ENCODE measurements around the gene ABL1. TPM values are rescaled to one million over a fixed set of nuclear protein-coding genes. Genes with fewer than 3 reads are reported as not detected.

ABL1 gene
- total RNA-seq, 1 donor from 2014 or later: 113 TPM

DNA sequence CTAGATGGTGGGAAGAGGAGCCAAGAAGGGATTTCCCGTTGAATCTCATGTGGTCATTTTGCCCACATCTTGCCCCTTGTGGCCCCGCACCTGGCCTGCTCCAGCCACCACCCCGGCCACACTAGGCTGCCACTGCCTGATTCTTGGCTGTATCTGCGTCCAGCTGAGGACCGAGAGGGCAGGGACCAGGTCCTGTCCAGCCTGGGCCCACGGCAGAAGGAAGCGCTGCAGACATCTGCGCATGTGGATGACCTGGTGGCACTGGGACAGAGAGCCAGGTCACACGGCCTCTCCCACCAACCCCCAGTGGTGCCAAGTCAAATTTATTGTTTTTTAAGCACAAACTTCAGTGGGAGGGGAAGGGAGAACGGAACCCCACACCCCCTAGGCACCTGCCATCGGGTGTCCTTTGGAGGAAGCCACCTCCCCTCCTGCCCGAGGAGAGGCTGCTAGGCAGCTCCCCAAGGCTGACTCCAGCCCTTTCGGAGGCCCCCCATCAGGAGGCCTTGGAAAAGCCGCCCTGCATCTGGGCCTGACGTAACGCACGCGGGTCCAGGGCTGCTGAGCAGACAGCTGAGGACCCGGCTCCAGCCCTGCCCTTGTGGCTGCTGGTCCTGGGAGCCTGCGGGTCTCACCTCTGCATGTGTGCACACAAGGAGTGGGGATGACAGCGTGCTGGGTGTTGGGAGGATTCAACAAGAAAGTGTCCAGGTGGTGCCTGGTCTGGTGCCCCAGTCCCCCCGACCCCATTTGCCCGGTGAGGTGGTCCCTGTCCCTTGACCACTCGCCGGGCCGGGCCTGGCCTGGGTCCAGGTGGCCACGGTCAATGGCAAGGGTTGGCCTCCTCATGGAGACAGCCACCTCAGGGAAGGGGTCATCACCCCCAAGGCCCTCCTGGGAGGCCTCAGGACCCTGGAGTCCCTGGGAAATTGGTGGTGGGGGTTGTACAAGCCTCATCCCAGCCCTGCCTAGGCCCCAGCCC is 67.4 kb downstream of the ABL1 start:
- no peak overlapping the region for H3K27ac Mint-ChIP-seq (ENCODE audit: unreplicated experiment)
- Histone ChIP-seq H3K9ac (ENCODE audit: low read length) (no peak overlapping the region), H3K4me3 (ENCODE audit: insufficient read depth, low read depth, low read length) (no peak overlapping the region)

GRCh38 chr9:130903194-130904069 is 68.4 kb downstream of the ABL1 start:
- H4K20me1 ChIP-seq (ENCODE audit: insufficient read depth, low read length): peaks cover 4% of the 10 kb centered on the region
- H3K79me2 ChIP-seq (ENCODE audit: insufficient read depth, low read length): no peaks in the 10 kb centered on the region
- Mint-ChIP-seq H3K27ac (ENCODE audit: unreplicated experiment) (no peak overlapping the region), H3K4me3 (ENCODE audit: unreplicated experiment) (no peak overlapping the region), H3K9me3 (ENCODE audit: unreplicated experiment) (no peaks in the 10 kb centered on the region), H3K4me1 (ENCODE audit: low read depth, unreplicated experiment) (no peaks in the 10 kb centered on the region), H3K36me3 (ENCODE audit: low read depth, unreplicated experiment) (no peaks in the 10 kb centered on the region), H3K27me3 (ENCODE audit: low read depth, unreplicated experiment) (peaks cover 22% of the 10 kb centered on the region)
- no peaks in the 10 kb centered on the region for H3K4me1 ChIP-seq (ENCODE audit: insufficient read depth, low read length)
- peaks cover 2% of the 10 kb centered on the region for H3K27me3 ChIP-seq (ENCODE audit: insufficient read depth, low read length)
- TF ChIP-seq EZH2 (IDR thresholded peaks at IDR 0.05; ENCODE audit: insufficient read depth, low read length): no peak
- TF ChIP-seq, protein P1, sequence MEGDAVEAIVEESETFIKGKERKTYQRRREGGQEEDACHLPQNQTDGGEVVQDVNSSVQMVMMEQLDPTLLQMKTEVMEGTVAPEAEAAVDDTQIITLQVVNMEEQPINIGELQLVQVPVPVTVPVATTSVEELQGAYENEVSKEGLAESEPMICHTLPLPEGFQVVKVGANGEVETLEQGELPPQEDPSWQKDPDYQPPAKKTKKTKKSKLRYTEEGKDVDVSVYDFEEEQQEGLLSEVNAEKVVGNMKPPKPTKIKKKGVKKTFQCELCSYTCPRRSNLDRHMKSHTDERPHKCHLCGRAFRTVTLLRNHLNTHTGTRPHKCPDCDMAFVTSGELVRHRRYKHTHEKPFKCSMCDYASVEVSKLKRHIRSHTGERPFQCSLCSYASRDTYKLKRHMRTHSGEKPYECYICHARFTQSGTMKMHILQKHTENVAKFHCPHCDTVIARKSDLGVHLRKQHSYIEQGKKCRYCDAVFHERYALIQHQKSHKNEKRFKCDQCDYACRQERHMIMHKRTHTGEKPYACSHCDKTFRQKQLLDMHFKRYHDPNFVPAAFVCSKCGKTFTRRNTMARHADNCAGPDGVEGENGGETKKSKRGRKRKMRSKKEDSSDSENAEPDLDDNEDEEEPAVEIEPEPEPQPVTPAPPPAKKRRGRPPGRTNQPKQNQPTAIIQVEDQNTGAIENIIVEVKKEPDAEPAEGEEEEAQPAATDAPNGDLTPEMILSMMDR (IDR thresholded peaks at IDR 0.05; ENCODE audit: insufficient read depth, low read depth, low read length): no peak
- H3K27ac ChIP-seq (ENCODE audit: low read depth, low read length): no peak overlapping the region
- DNase-seq (ENCODE audit: low read depth) (no peak), FAIRE-seq (no peak)
- no peak overlapping the region for H3K4me3 ChIP-seq (ENCODE audit: insufficient read depth, low read depth, low read length)
- H3K4me2 ChIP-seq (ENCODE audit: low read length): no peak overlapping the region
- H3K9ac ChIP-seq (ENCODE audit: low read length): no peak overlapping the region
- no peaks in the 10 kb centered on the region for H3K9me3 ChIP-seq (ENCODE audit: insufficient read depth, low read depth, low read length)
- H3K36me3 ChIP-seq (ENCODE audit: insufficient read depth, low read length): no peaks in the 10 kb centered on the region
- no peak overlapping the region for H2AFZ ChIP-seq (ENCODE audit: low read depth, low read length)

More for the DNA sequence above, 67.4 kb downstream of the ABL1 start:
- H3K27me3 Mint-ChIP-seq (ENCODE audit: low read depth, unreplicated experiment): peaks cover 16% of the 10 kb centered on the region
- no peaks in the 10 kb centered on the region for H3K36me3 ChIP-seq (ENCODE audit: insufficient read depth, low read length)
- TF ChIP-seq, protein P1 (IDR thresholded peaks at IDR 0.05; ENCODE audit: insufficient read depth, low read depth, low read length): no peak
- TF ChIP-seq EZH2 (IDR thresholded peaks at IDR 0.05; ENCODE audit: insufficient read depth, low read length): no peak
- H3K27me3 ChIP-seq (ENCODE audit: insufficient read depth, low read length): no peaks in the 10 kb centered on the region
- H3K4me2 ChIP-seq (ENCODE audit: low read length): no peak overlapping the region
- no peaks in the 10 kb centered on the region for H3K9me3 Mint-ChIP-seq (ENCODE audit: unreplicated experiment)
- H3K27ac ChIP-seq (ENCODE audit: low read depth, low read length): no peak overlapping the region
- H3K9me3 ChIP-seq (ENCODE audit: insufficient read depth, low read depth, low read length): no peaks in the 10 kb centered on the region
- peaks cover 4% of the 10 kb centered on the region for H4K20me1 ChIP-seq (ENCODE audit: insufficient read depth, low read length)
- no peaks in the 10 kb centered on the region for H3K79me2 ChIP-seq (ENCODE audit: insufficient read depth, low read length)
- no peaks in the 10 kb centered on the region for H3K4me1 ChIP-seq (ENCODE audit: insufficient read depth, low read length)
- FAIRE-seq (no peak), DNase-seq (ENCODE audit: low read depth) (no peak)
- H3K4me3 Mint-ChIP-seq (ENCODE audit: unreplicated experiment): no peak overlapping the region
- no peaks in the 10 kb centered on the region for H3K36me3 Mint-ChIP-seq (ENCODE audit: low read depth, unreplicated experiment)
- H2AFZ ChIP-seq (ENCODE audit: low read depth, low read length): no peak overlapping the region
- H3K4me1 Mint-ChIP-seq (ENCODE audit: low read depth, unreplicated experiment): no peaks in the 10 kb centered on the region

Measured in astrocyte (in vitro differentiated cells and primary cell).